ENCODE measurements around the gene INTS7.

- TF ChIP-seq CSRNP3 (CRISPR knock-in tag; IDR thresholded peaks at IDR 0.05) (no peak), ZFP3 (CRISPR knock-in tag; IDR thresholded peaks at IDR 0.05) (no peak), PATZ1 (CRISPR knock-in tag; IDR thresholded peaks at IDR 0.05; ENCODE audit: borderline replicate concordance) (no peak)
These were observed 27.5 kb downstream of the INTS7 start for GRCh38 chr1:212007886-212008285.

Measured in SK-N-SH treated with all-trans-retinoic acid at 6 μM for 48 hours (cell line).